Neural cell (in vitro differentiated cells): Measurements from ENCODE around the gene GIPC1.

Source experiments
- EP300 ChIP-seq: fragments of 450-650 bp; conservative IDR thresholded peaks from 2 replicates; pipeline ENCODE4 v1.6.1; 2014; ENCODE audit warnings: antibody characterized with exemption, mild to moderate bottlenecking, moderate library complexity; ENCODE audit not compliant: poor library complexity, severe bottlenecking
- MXI1 ChIP-seq: fragments of 450-650 bp; conservative IDR thresholded peaks from 2 replicates; pipeline ENCODE4 v1.6.1; 2014; ENCODE audit warnings: antibody characterized with exemption, mild to moderate bottlenecking; ENCODE audit not compliant: poor library complexity, severe bottlenecking
- POLR2AphosphoS5 ChIP-seq: IDR thresholded peaks from 2 replicates; pipeline ENCODE4 v1.6.1; 2012
- RAD21 ChIP-seq: fragments of 450-650 bp; conservative IDR thresholded peaks from 2 replicates; pipeline ENCODE4 v1.6.1; 2014; ENCODE audit warnings: antibody characterized with exemption, mild to moderate bottlenecking, moderate library complexity
- SMC3 ChIP-seq: fragments of 450-650 bp; conservative IDR thresholded peaks from 2 replicates; pipeline ENCODE4 v1.6.1; 2014; ENCODE audit warnings: antibody characterized with exemption, mild to moderate bottlenecking, moderate library complexity; ENCODE audit not compliant: poor library complexity
- TAF1 ChIP-seq: IDR thresholded peaks from 2 replicates; pipeline ENCODE4 v1.6.1; 2012; ENCODE audit warnings: low read depth
- TF ChIP-seq, protein P1 (sequence below): fragments of 450-650 bp; IDR thresholded peaks from 2 replicates; pipeline ENCODE4 v1.5.1; 2014; ENCODE audit warnings: antibody characterized with exemption, mild to moderate bottlenecking, moderate library complexity; ENCODE audit not compliant: poor library complexity, severe bottlenecking

DNA sequence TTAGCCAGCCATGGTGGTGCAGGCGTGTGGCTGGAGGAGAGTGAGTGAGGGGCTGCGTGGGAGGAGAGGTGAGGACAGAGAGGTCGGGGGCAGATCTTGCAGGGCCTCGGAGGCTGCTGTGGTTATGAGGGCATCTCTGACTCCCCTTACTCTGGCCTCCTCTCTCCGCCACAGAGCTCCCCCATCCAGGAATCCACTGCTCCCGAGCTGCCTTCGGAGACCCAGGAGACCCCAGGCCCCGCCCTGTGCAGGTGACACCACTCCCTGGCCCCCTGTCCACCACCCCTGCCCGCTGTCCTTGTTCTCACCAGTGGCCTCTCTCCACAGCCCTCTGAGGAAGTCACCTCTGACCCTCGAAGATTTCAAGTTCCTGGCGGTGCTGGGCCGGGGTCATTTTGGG lies 28.5 kb downstream of the GIPC1 start:
- TF ChIP-seq, protein P1, sequence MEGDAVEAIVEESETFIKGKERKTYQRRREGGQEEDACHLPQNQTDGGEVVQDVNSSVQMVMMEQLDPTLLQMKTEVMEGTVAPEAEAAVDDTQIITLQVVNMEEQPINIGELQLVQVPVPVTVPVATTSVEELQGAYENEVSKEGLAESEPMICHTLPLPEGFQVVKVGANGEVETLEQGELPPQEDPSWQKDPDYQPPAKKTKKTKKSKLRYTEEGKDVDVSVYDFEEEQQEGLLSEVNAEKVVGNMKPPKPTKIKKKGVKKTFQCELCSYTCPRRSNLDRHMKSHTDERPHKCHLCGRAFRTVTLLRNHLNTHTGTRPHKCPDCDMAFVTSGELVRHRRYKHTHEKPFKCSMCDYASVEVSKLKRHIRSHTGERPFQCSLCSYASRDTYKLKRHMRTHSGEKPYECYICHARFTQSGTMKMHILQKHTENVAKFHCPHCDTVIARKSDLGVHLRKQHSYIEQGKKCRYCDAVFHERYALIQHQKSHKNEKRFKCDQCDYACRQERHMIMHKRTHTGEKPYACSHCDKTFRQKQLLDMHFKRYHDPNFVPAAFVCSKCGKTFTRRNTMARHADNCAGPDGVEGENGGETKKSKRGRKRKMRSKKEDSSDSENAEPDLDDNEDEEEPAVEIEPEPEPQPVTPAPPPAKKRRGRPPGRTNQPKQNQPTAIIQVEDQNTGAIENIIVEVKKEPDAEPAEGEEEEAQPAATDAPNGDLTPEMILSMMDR: no peak
- no peak for TF ChIP-seq TAF1
- no peak for TF ChIP-seq EP300
- TF ChIP-seq SMC3: no peak
- no peak for TF ChIP-seq MXI1
- no peak for TF ChIP-seq RAD21
- TF ChIP-seq POLR2AphosphoS5: no peak
